ENCODE measurements around the gene TRIM22.

DNA sequence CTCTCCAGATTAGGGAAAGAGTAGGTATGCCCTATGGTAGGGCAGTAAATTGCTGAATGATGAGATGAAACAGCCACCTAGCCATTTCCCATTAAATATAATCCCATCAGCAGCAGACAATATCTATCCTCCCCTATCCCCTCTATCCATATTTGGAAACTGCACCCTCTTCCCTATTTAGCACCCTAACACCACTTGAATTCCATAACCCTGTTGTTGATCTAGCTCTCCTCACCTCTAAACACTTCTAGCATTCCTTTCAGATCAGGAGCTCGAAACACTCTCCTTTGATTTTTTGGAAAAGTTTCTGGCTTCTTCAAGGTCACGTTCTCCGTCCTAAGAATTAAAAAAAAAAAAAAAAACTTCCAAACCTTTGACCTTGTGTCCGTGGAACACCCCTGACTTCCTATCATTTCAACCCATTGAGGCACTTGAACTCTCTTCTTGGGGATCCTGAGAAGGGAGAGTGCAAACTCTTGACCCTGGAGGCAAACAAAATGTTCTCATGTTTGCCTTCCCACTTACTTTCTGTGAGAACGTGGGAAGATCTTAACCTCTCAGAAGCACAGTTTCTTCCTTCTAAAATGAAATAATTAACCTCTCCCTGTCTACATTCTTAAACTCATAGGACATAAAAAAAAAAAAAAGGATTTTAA, 23.7 kb upstream of the TRIM22 start:
- TF ChIP-seq, protein P1, sequence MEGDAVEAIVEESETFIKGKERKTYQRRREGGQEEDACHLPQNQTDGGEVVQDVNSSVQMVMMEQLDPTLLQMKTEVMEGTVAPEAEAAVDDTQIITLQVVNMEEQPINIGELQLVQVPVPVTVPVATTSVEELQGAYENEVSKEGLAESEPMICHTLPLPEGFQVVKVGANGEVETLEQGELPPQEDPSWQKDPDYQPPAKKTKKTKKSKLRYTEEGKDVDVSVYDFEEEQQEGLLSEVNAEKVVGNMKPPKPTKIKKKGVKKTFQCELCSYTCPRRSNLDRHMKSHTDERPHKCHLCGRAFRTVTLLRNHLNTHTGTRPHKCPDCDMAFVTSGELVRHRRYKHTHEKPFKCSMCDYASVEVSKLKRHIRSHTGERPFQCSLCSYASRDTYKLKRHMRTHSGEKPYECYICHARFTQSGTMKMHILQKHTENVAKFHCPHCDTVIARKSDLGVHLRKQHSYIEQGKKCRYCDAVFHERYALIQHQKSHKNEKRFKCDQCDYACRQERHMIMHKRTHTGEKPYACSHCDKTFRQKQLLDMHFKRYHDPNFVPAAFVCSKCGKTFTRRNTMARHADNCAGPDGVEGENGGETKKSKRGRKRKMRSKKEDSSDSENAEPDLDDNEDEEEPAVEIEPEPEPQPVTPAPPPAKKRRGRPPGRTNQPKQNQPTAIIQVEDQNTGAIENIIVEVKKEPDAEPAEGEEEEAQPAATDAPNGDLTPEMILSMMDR (conservative IDR thresholded peaks at IDR 0.05 in 1 of 2, IDR thresholded peaks at IDR 0.05 in 1 of 2; ENCODE audit: low read depth in 1 of 2, low read length in 2 of 2): no peak
- TF ChIP-seq EZH2 (IDR thresholded peaks at IDR 0.05; ENCODE audit: low read length, missing control alignments): no peak
